OCI-LY7 (cell line): Measurements from ENCODE around the gene TAOK3. TPM values are rescaled to one million over a fixed set of nuclear protein-coding genes. Genes with fewer than 3 reads are reported as not detected.

ENCODE experiments used
- BruUV-seq: library from RNA; stranded (reverse); fragments of 400-500 nt; replicated peaks from 2 replicates; lab custom pipeline; 2021; lab: Mats Ljungman, UMichigan
- CTCF ChIA-PET: fragments of 300-600 bp; sonication (Branson Sonifier 250); formaldehyde crosslinking; loops from one replicate; lab custom pipeline; 2022; ENCODE audit warnings: antibody characterized with exemption; ENCODE audit not compliant: unreplicated experiment; lab: Charles Lee
- POLR2A ChIA-PET: fragments of 300-600 bp; sonication (Branson Sonifier 250); formaldehyde crosslinking; loops from one replicate; lab custom pipeline; 2022; ENCODE audit warnings: antibody characterized with exemption; lab: Charles Lee
- DNase-seq: peaks from one replicate; pipeline ENCODE4 v3.0.0-alpha.2; 2015; ENCODE audit warnings: low spot score
- H2AFZ ChIP-seq: fragments of 200-600 bp; sonication (generic), shearing (Covaris generic); 2 replicates; pipeline ENCODE4 v1.6.1; 2014; ENCODE audit warnings: mild to moderate bottlenecking, antibody characterized with exemption, low read length, moderate library complexity
- H3K27ac ChIP-seq: fragments of 200-600 bp; sonication (generic); 2 replicates; pipeline ENCODE4 v1.5.1; 2014; ENCODE audit warnings: mixed run types, low read depth, mild to moderate bottlenecking, moderate library complexity, low read length, inconsistent platforms; ENCODE audit not compliant: poor library complexity, severe bottlenecking
- H3K36me3 ChIP-seq: fragments of 200-600 bp; sonication (generic); 2 replicates; pipeline ENCODE4 v1.6.1; 2014; ENCODE audit warnings: mild to moderate bottlenecking, antibody characterized with exemption, low read length, moderate library complexity, mixed read lengths; ENCODE audit not compliant: insufficient read depth
- H3K4me1 ChIP-seq: fragments of 200-600 bp; sonication (generic); 2 replicates; pipeline ENCODE4 v1.5.1; 2014; ENCODE audit warnings: mild to moderate bottlenecking, low read length; ENCODE audit not compliant: insufficient read depth, poor library complexity, severe bottlenecking
- H3K4me2 ChIP-seq: fragments of 200-600 bp; sonication (generic); 2 replicates; pipeline ENCODE4 v1.6.1; 2014; ENCODE audit warnings: mild to moderate bottlenecking, low read length
- H3K4me3 ChIP-seq: fragments of 200-600 bp; sonication (generic); 2 replicates; pipeline ENCODE4 v1.5.1; 2014; ENCODE audit warnings: mild to moderate bottlenecking, low read depth, low read length; ENCODE audit not compliant: poor library complexity, severe bottlenecking
- H3K79me2 ChIP-seq: fragments of 200-600 bp; sonication (generic); 2 replicates; pipeline ENCODE4 v1.6.1; 2016; ENCODE audit warnings: low read depth, mild to moderate bottlenecking, low read length, moderate library complexity, mixed read lengths; ENCODE audit not compliant: insufficient read depth
- H3K9me2 ChIP-seq: fragments of 200-600 bp; sonication (generic); 2 replicates; pipeline ENCODE4 v1.6.1; 2016; ENCODE audit warnings: mild to moderate bottlenecking, low read length, mixed read lengths; ENCODE audit not compliant: insufficient read depth
- H3K9me3 ChIP-seq: fragments of 200-600 bp; sonication (generic); 2 replicates; pipeline ENCODE4 v1.6.1; 2014; ENCODE audit warnings: mild to moderate bottlenecking, mixed run types, low read length, mixed read lengths
- H4K20me1 ChIP-seq: fragments of 200-600 bp; sonication (generic); 2 replicates; pipeline ENCODE4 v1.6.1; 2014; ENCODE audit warnings: mild to moderate bottlenecking, antibody characterized with exemption, low read length, moderate library complexity, mixed read lengths; ENCODE audit not compliant: insufficient read depth
- EZH2phosphoT487 ChIP-seq: fragments of 200-600 bp; sonication (generic); IDR thresholded peaks from 2 replicates; pipeline ENCODE4 v1.6.1; 2018; ENCODE audit warnings: low read depth, borderline replicate concordance, mild to moderate bottlenecking, mixed run types, antibody characterized with exemption, low read length, moderate library complexity, mixed read lengths
- intact Hi-C: fragments of 100-400 bp; cut with micrococcal nuclease; formaldehyde crosslinking; loops from one replicate; pipeline ENCODE4 v1.10.0; 2022; ENCODE audit not compliant: unreplicated experiment
- total RNA-seq, 2 experiments: library from RNA; depleted of rRNA in 1 of 2; stranded (reverse); fragments of >200 nt in 1 of 2; shearing (Covaris generic) in 1 of 2; gene quantifications; 2 replicates each; pipeline ENCODE4 v1.2.3, GENCODE V29; 2014 to 2022
- TF ChIP-seq, protein P1 (sequence below): fragments of 200-600 bp; sonication (generic); conservative IDR thresholded peaks from 2 replicates; pipeline ENCODE4 v1.5.1; 2014; ENCODE audit warnings: mild to moderate bottlenecking, antibody characterized with exemption, low read length, moderate library complexity, mixed read lengths

TAOK3 gene
- total RNA-seq, 2 experiments from 2014 or later = 30.7 to 56.0 TPM

DNA sequence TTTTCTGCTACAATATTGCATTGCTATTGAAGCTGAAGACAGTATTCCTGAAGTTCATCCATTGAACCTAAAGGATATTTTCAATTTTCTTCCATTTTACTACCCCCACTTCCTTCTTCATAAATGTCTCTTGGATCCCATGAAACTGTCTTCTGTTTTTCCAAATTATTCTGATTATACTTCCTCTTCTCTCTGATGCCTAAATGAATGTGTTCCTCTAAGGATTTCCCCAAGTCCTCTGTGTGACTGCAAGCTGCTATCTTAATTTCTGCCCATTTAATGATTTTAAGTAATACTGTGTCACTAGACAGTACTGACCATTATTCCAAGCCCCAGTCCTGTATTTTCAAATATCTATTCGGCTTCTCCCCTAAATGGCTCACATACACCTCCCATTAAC is 102.9 kb downstream of the TAOK3 start:
- 0 out of 2 replicates have a peak, but pooled peaks cover 9% of the 10 kb centered on the region for H3K9me3 ChIP-seq
- BruUV-seq = no TSS peak
- no peaks in the 10 kb centered on the region for H3K4me1 ChIP-seq
- H3K4me2 ChIP-seq = no peak overlapping the region
- H3K4me3 ChIP-seq = no peak overlapping the region
- ChIA-PET POLR2A (no interaction called here), CTCF (no interaction called here)
- H2AFZ ChIP-seq = no peak overlapping the region
- H4K20me1 ChIP-seq = no peaks in the 10 kb centered on the region
- no peak overlapping the region for H3K27ac ChIP-seq
- DNase-seq = no peak
- H3K36me3 ChIP-seq = peaks cover 14% of the 10 kb centered on the region; the same call in 1 of the 2 replicates
- intact Hi-C loops = no loop called here
- TF ChIP-seq, protein P1, sequence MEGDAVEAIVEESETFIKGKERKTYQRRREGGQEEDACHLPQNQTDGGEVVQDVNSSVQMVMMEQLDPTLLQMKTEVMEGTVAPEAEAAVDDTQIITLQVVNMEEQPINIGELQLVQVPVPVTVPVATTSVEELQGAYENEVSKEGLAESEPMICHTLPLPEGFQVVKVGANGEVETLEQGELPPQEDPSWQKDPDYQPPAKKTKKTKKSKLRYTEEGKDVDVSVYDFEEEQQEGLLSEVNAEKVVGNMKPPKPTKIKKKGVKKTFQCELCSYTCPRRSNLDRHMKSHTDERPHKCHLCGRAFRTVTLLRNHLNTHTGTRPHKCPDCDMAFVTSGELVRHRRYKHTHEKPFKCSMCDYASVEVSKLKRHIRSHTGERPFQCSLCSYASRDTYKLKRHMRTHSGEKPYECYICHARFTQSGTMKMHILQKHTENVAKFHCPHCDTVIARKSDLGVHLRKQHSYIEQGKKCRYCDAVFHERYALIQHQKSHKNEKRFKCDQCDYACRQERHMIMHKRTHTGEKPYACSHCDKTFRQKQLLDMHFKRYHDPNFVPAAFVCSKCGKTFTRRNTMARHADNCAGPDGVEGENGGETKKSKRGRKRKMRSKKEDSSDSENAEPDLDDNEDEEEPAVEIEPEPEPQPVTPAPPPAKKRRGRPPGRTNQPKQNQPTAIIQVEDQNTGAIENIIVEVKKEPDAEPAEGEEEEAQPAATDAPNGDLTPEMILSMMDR = no peak
- TF ChIP-seq EZH2phosphoT487 = no peak
- no peaks in the 10 kb centered on the region for H3K9me2 ChIP-seq
- 0 out of 2 replicates have a peak, but pooled peaks cover 4% of the 10 kb centered on the region for H3K79me2 ChIP-seq

DNA sequence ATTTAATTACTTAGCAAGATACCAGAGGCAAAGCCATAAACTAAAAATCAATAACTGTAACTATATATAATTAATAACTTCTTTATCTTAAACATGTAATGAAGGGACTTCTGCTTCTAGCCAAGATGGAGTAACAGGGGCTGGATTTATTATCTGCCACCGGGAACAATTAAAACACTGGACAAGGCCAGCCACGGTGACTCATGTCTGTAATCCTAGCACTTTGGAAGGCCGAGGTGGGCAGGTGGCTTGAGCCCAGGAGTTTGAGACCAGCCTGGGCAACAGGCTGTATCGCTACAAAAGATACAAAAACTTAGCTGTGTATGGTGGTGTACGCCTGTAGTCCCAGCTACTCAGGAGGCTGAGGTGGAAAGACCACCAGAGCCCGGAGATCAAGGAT is 113.6 kb downstream of the TAOK3 start:
- TF ChIP-seq, protein P1 = no peak
- no peak for TF ChIP-seq EZH2phosphoT487
- H3K9me3 ChIP-seq = peaks cover 4% of the 10 kb centered on the region; the same call in 1 of the 2 replicates
- POLR2A ChIA-PET = interaction anchor here (1.0 kb wide), 1 partner anchor 20 kb away, joined by 5 read pairs; no protein-coding TSS in a partner anchor
- intact Hi-C loops = no loop called here
- no peak overlapping the region for H3K4me3 ChIP-seq
- no peak overlapping the region for H2AFZ ChIP-seq
- no peaks in the 10 kb centered on the region for H3K79me2 ChIP-seq
- H3K4me1 ChIP-seq = no peaks in the 10 kb centered on the region
- H3K36me3 ChIP-seq = peaks cover 57% of the 10 kb centered on the region
- no peak overlapping the region for H3K4me2 ChIP-seq
- CTCF ChIA-PET = interaction anchor here (0.6 kb wide), 1 partner anchor 21 kb away, joined by 3 read pairs; no protein-coding TSS in a partner anchor
- no peaks in the 10 kb centered on the region for H4K20me1 ChIP-seq
- H3K9me2 ChIP-seq = no peaks in the 10 kb centered on the region
- no peak overlapping the region for H3K27ac ChIP-seq
- DNase-seq = no peak
- no TSS peak for BruUV-seq

DNA sequence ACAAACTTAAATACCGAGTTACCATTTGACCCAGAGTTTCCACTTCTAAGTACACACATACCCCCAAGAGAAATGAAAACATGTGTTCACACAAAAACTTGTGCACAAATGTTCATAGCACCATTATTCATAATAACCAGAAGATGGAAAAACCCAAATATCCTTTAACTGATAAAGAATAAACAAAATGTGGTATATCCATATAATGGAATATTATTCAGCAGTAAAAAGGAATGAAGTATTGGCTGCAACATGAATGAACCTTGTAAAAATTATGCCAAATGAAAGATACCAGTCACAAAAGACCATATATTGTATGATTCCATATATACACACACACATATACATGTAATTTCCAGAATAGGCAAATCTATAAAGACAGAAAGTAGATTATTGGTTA is 116.4 kb downstream of the TAOK3 start:
- Histone ChIP-seq H3K4me2 (no peak overlapping the region), H3K79me2 (no peaks in the 10 kb centered on the region), H3K4me1 (no peaks in the 10 kb centered on the region), H2AFZ (no peak overlapping the region), H3K27ac (no peak overlapping the region), H3K9me3 (peaks cover 4% of the 10 kb centered on the region; the same call in 1 of the 2 replicates), H4K20me1 (no peaks in the 10 kb centered on the region), H3K4me3 (no peak overlapping the region), H3K9me2 (no peaks in the 10 kb centered on the region), H3K36me3 (peaks cover 40% of the 10 kb centered on the region)
- no peak for DNase-seq
- ChIA-PET CTCF (no interaction called here), POLR2A (interaction anchor here (0.9 kb wide), 1 partner anchor 12 kb away, joined by 3 read pairs; no protein-coding TSS in a partner anchor)
- no TSS peak for BruUV-seq
- intact Hi-C loops = no loop called here
- TF ChIP-seq, protein P1 = no peak
- TF ChIP-seq EZH2phosphoT487 = no peak
